Dedifferentiated amniotic fluid mesenchymal stem cell (primary cell): Measurements from ENCODE around the gene PNPLA1.

ENCODE experiments used
- DNase-seq: peaks from one replicate; pipeline ENCODE4 v3.0.0-alpha.2; 2016; ENCODE audit errors: extremely low spot score

Gene PNPLA1

GRCh38 chr6:36269834-36270705, at the start of gene PNPLA1:
TSS of gene PNPLA1 (plus strand) at chr6:36270060. CDS start at chr6:36270460, 400 bp downstream.
- no peak for DNase-seq

- DNase-seq, result no peak
Observed at GRCh38 chr6:36220226-36220625, 49.6 kb upstream of the PNPLA1 start.

DNA sequence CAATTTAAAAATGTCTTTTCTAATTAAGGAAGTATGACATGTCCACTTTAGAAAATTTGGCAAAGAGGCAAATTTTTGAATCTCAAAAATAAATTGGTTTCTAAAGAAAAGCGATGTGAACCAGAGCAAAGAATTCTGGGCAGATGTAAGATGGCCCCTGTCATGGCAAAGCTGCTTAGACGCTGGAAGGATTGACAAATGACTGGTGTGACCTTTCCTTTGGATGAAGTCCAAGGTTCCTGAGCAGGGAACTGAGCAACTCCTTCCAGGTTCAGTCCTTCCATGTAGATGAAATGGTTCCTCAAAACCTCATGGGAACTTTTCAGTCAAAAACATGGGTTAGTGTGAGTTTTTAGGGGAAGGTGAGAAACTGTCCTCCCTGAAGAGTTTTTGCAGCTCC, 48.2 kb upstream of the PNPLA1 start:
- DNase-seq, result no peak

DNA sequence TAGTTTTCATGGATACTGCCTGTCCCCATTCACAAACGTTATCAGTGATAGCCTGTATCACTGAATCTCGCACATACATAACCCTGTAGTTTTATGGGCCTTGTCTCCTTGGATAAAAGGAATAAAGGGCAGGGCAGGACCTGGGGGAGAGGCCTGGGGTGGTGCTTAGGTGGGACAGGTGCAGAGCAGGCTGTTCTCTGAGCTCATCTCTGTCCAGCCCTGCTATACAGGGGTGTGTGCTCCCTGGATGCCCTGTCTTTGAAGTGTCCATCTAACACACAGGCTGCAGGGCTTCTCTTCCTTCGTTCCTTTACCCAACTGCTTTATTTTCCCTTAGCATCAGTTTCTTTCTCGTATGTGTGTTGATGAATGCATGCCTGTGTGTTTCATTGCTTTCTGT, 46.9 kb upstream of the PNPLA1 start:
- DNase-seq, result no peak

- no peak for DNase-seq
Observed at GRCh38 chr6:36223706-36224105, 46.2 kb upstream of the PNPLA1 start.

DNA sequence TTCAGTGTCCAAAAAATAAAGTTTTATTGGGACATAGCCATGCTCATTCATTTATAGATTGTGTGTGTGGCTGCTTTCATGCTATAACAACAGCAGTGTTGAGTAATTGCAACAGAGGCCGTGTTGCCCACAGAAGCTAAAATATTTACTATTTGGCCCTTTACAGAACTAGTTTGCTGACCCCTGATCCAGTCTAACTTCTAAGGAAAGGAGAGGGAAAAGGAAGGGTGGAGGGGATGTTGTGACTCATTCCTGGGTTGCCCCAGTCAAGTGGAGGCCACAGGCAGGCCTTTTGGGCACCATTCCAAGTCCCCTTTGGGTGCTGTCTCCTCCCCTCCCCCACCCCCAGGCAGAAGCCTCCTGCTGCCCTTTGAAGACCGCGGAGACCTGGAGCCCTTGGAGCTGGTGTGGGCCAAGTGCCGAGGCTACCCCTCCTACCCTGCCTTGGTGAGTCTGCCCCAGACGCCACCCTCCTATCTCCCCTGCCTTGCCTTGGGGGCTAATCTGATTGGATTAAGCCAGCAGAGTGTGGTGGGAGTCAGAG, 44.9 kb upstream of the PNPLA1 start:
- DNase-seq, result no peak

DNA sequence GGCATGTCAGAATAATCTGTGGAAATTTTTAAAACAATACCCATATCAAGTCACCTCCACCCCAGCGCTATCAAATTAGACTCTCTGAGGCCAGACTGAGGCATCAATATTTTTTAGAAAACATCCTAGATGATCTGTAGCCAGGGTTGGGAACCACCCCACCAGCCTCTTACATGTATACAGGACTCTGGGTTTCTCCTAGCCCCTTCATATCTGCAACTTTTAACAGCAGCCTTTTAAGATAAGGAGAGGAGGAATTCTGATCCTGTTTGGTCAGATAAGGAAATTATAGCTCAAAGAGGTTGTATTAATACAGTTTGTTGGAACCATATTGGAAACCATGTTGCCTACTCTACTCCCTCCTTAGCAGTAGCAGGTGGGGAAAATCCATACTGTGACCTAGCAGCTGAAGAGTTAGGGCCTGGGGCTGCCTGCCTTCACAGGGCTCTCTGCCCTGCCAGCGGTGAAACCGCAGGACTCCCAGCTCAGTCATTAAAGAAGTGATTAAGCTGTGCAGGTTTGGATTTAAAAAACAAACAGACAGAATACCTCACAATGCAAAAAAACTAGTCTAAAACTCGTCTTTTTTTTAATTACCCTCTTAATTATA, 43.3 kb upstream of the PNPLA1 start:
- no peak for DNase-seq

- DNase-seq, result no peak
Observed at GRCh38 chr6:36227379-36228228, 42.3 kb upstream of the PNPLA1 start.

- DNase-seq, result no peak
Observed at GRCh38 chr6:36229223-36229622, 40.6 kb upstream of the PNPLA1 start.

GRCh38 chr6:36230371-36230770, 39.5 kb upstream of the PNPLA1 start:
- no peak for DNase-seq

DNA sequence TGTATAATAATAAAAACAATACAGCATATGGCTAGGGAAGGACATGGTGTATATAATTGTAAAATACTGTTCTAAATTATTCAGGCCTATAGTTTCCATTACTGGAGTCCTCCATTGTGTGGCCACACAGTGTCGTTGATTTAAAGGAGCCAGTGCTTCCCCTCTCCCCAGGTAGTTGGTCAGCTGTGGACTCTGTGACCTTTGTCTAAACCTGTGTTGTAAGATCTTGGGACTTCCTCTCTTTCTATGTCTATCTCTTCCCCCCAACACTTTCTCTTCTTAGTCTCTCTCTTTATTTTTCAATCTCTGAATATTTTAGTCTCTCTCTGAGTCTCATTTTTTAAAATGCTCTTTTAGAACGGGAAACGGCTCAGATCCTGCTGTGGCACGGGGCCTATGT, 37.7 kb upstream of the PNPLA1 start:
- no peak for DNase-seq

DNA sequence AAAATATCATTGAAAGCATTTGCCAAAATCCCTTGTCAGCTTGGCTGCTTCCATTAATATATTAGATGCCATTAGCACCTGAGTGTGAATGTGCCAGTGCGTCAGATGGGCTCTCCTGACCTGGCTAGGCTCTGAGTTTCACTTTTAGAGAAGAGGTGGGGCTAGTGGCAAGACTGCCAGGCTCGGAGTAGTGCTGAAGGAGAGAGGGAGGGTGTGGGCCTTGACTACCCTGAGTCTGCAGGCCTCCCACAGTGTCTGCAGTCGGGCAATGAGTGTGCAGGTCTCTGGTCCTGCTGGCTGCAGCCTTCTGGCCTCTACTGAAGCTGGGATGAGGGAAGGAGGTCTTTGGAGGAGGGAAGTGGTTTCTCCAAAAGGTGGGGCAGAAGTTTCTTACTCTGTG, 34.6 kb upstream of the PNPLA1 start:
- DNase-seq, result no peak

DNA sequence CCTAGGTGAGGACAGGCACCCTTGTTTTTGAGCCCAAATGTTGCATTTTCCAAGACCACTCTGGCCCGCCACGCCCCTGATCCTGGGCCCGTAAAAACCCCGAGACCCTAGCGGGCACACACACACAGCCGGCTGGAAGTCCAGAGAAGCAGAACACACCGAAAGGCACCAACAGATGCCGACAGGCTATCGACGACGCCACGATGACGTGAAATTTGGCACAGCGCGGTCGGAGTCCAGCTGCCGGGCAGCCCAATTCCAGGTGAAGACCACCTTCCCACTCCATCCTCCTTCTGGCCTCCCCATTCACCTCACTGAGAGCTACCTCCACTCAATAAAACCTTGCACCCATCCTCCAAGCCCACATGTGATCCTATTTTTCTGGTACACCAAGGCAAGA, 34.0 kb upstream of the PNPLA1 start:
- DNase-seq, result no peak

DNA sequence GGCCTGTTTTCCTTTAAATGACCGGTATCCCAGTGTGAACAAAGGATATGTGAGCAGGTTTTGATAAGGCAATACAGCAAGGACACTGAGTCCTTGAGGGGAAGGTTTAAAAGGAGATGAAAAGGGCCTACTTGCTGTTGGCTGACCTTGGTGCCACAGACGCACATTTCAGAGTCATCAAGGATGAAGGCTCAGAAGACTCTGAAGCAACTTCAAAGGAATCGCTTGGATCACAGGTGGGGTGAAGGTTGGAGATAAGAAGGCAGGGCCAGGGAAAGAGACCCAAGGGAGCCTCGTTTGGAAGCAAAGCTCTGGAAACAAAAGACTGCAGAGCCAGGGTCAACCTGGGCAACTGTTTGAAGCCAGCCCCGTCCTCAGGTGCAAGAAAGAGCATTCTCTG, 30.1 kb upstream of the PNPLA1 start:
- DNase-seq, result no peak

DNA sequence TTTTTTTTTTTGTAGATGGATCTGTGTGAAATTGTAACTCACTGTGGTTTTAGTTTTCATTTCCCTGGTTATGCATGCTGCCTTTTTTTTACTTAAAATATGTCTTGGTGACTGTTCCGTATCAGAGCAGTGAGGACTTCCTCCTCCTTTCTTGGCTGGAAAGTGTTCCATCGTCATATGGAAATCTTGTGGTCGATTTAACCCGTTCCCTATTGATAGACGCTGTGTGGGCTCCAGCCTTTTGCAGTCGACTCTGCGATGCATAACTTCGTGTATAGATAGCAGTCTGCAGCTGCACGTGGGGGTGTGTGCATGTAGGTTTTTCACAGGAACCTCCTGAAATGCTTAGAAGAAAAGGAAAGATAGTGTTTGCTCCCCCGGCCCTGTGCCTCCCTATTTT, 28.1 kb upstream of the PNPLA1 start:
- no peak for DNase-seq

DNA sequence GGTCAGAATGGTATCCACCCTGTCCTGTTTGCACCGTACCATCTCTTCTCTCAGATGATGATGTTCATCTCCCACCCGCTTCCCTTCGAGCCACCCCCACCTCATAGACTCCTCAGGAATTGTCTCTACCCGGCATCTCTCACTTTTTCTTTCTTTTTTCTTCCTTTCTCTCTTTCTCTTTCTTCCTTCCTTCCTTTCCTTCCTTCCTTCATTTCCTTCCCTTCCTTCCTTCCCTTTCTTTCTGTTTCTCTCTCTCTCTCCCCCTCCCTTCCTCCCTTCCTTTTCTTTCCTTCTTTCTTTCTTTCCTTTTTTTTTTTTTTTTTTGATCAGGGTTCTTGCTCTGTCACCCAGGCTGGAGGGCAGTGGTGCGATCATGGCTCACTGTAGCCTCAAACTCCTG, 27.7 kb upstream of the PNPLA1 start:
- no peak for DNase-seq

DNA sequence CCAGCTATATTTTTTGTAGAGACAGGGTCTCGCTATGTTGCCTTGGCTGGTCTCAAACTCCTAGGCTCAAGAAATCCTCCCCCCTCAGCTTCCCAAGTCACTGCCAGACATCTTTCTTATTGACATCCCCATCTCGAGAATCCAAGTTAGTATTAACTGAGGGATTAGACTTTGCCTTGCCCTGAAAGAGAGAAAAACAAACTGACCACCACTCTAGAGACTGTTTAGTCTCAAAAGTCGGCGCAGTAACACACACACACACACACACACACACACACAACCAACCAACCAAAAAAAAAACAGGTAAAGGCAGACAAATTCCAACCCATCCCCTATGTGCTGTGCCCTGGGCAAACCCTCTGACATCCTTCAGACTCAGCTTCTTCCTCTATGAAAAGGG, 27.2 kb upstream of the PNPLA1 start:
- no peak for DNase-seq

DNA sequence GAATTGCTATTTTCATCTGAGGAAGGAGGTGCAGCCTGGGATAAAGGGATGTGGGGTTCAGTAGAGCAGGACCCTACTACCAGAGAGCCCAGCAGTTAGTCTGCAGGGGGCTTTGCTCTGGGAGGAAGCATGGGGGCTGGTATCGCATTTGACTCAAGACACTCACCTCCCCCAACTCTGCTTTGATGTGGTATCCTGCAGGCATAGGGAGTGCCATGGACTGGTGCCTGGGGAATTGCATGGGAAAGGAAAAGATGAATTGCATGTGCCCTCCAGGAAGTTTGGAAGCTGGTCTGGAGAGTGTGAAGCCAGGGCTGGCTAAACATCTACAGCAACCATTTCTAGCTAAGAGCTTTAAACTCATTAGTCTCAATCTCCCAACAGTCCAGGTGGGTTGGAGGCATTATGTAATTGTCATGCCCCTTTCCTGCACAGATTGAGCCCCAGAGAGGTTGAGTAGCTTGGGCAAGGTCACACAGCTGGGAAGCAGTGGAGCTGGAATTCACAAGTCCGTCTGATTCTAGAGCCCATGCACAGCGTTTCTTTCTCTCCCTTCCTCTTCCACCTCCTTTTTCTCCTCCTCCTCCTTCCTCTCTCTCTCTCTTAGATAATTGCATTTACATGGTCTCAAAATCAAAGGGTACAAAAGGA, 26.2 kb upstream of the PNPLA1 start:
- DNase-seq, result no peak

DNA sequence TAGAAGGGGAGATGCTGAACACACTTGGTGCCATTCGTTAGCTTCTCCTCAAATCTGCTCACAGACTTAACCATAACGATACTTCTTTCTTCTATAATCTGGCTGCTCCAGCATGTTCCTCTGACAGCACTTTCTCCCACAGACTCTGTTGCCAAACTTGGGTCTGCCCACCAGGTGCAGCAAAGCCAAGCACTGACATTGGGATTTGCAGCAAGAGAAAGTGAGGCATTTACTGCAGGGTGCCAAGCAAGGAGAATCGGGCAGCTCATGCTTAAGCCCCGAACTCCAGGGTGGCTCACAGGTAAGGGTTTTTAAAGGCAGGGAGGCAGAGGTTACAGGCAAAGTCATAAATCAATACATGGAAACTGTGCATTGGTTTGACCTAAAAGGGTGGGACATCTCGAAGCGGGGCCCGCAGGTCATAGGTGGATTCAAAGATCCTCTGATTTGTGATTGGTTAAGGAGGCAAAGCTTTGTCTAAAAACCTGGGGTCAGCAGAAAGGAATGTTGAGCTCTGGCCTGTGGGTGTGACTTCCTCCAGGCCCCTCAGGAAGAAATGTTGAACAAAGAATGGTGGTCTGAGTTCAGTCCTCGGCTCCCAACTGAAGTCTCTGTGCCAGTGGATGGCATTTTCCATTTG, 25.1 kb upstream of the PNPLA1 start:
- DNase-seq, result no peak

DNA sequence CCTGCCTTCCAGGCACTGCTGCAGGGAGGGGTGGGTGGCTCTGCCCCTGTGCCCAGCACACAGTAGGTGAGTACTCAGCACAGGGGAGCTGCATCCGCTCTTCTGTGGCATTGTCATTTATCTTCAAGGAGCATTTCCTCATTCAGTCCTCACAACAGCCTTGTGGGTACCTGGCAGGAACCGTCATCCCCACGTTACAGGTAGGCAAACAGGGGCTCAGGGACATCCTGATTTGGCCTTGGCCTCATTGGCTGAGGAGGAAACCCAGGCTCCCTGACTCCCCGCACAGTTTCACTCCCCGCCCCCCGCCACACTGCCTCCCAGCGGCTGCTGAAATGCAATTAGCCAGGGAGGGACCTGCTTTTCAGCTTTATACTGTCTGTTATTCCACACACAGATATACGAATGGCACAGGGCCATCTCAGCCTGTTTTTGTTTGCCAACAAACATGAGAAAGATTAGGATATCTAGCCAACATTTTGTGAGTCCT, 24.2 kb upstream of the PNPLA1 start:
- no peak for DNase-seq
